Measurements from ENCODE around the gene FRRS1. TPM values are rescaled to one million over a fixed set of nuclear protein-coding genes. Genes with fewer than 3 reads are reported as not detected.

The FRRS1 gene
- total RNA-seq, 1 donor from 2014 or later = 23.4 TPM

- no peak overlapping the region for H3K4me3 ChIP-seq (ENCODE audit: low read depth, low read length)
- DNase-seq (ENCODE audit: low read depth) = no peak
- TF ChIP-seq CTCF (IDR thresholded peaks at IDR 0.05; ENCODE audit: insufficient read depth, low read length, severe bottlenecking) = no peak
- H3K36me3 ChIP-seq (ENCODE audit: control insufficient read depth, insufficient read depth, low read length) = peaks cover 6% of the 10 kb centered on the region
- no peaks in the 10 kb centered on the region for H3K27me3 ChIP-seq (ENCODE audit: control insufficient read depth, insufficient read depth, low read length)
- no peak for FAIRE-seq
Measured at GRCh38 chr1:99670583-99670982, 95.9 kb downstream of the FRRS1 start.

GRCh38 chr1:99669821-99670220, 96.6 kb downstream of the FRRS1 start:
- peak; percentile 11 for DNase-seq (ENCODE audit: low read depth)
- H3K4me3 ChIP-seq (ENCODE audit: low read depth, low read length) = no peak overlapping the region
- FAIRE-seq = no peak
- no peaks in the 10 kb centered on the region for H3K27me3 ChIP-seq (ENCODE audit: control insufficient read depth, insufficient read depth, low read length)
- H3K36me3 ChIP-seq (ENCODE audit: control insufficient read depth, insufficient read depth, low read length) = peaks cover 6% of the 10 kb centered on the region
- no peak for TF ChIP-seq CTCF (IDR thresholded peaks at IDR 0.05; ENCODE audit: insufficient read depth, low read length, severe bottlenecking)

GRCh38 chr1:99669376-99669775, 97.1 kb downstream of the FRRS1 start:
- DNase-seq (ENCODE audit: low read depth) (no peak), FAIRE-seq (no peak)
- no peaks in the 10 kb centered on the region for H3K27me3 ChIP-seq (ENCODE audit: control insufficient read depth, insufficient read depth, low read length)
- H3K4me3 ChIP-seq (ENCODE audit: low read depth, low read length) = no peak overlapping the region
- peaks cover 6% of the 10 kb centered on the region for H3K36me3 ChIP-seq (ENCODE audit: control insufficient read depth, insufficient read depth, low read length)
- no peak for TF ChIP-seq CTCF (IDR thresholded peaks at IDR 0.05; ENCODE audit: insufficient read depth, low read length, severe bottlenecking)

- H3K36me3 ChIP-seq (ENCODE audit: control insufficient read depth, insufficient read depth, low read length) = peaks cover 2% of the 10 kb centered on the region
- FAIRE-seq = no peak
- no peak for TF ChIP-seq CTCF (IDR thresholded peaks at IDR 0.05; ENCODE audit: insufficient read depth, low read length, severe bottlenecking)
- no peak for DNase-seq (ENCODE audit: low read depth)
- no peak overlapping the region for H3K4me3 ChIP-seq (ENCODE audit: low read depth, low read length)
- no peaks in the 10 kb centered on the region for H3K27me3 ChIP-seq (ENCODE audit: control insufficient read depth, insufficient read depth, low read length)
Measured at GRCh38 chr1:99665212-99665611, 101.2 kb downstream of the FRRS1 start.

GRCh38 chr1:99663501-99663900, 102.9 kb downstream of the FRRS1 start:
- H3K4me3 ChIP-seq (ENCODE audit: low read depth, low read length) = no peak overlapping the region
- FAIRE-seq (no peak), DNase-seq (ENCODE audit: low read depth) (no peak)
- TF ChIP-seq CTCF (IDR thresholded peaks at IDR 0.05; ENCODE audit: insufficient read depth, low read length, severe bottlenecking) = no peak
- H3K27me3 ChIP-seq (ENCODE audit: control insufficient read depth, insufficient read depth, low read length) = no peaks in the 10 kb centered on the region
- H3K36me3 ChIP-seq (ENCODE audit: control insufficient read depth, insufficient read depth, low read length) = peaks cover 2% of the 10 kb centered on the region

GRCh38 chr1:99662539-99663080, 103.8 kb downstream of the FRRS1 start:
- TF ChIP-seq CTCF (IDR thresholded peaks at IDR 0.05; ENCODE audit: insufficient read depth, low read length, severe bottlenecking) = no peak
- FAIRE-seq (no peak), DNase-seq (ENCODE audit: low read depth) (peak; percentile 57)
- H3K27me3 ChIP-seq (ENCODE audit: control insufficient read depth, insufficient read depth, low read length) = no peaks in the 10 kb centered on the region
- H3K36me3 ChIP-seq (ENCODE audit: control insufficient read depth, insufficient read depth, low read length) = no peaks in the 10 kb centered on the region
- H3K4me3 ChIP-seq (ENCODE audit: low read depth, low read length) = no peak overlapping the region
